Uterus (tissue), 4 donors: ENCODE measurements around the gene KCNQ5. TPM values are rescaled to one million over a fixed set of nuclear protein-coding genes. Genes with fewer than 3 reads are reported as not detected.

Experiments
- DNase-seq, 2 donors: peaks; one replicate each; pipeline ENCODE4 v3.0.0-alpha.2; 2019 to 2020
- H3K27ac ChIP-seq, 2 donors: fragments of 200-600 bp; sonication (generic); 1 replicate in 1 of 2; 2 replicates in 1 of 2; pipeline ENCODE4 v1.5.1; 2016 to 2018
- H3K27me3 ChIP-seq, 2 donors: fragments of 200-600 bp; sonication (generic); one replicate each; pipeline ENCODE4 v1.5.1; 2018 to 2019; ENCODE audit warnings: control low read depth in 1 of 2
- H3K36me3 ChIP-seq, 2 donors: fragments of 200-600 bp; sonication (generic); one replicate each; pipeline ENCODE4 v1.5.1; 2019; ENCODE audit warnings: control low read depth in 1 of 2
- H3K4me1 ChIP-seq, 2 donors: fragments of 200-600 bp; sonication (generic); one replicate each; pipeline ENCODE4 v1.5.1; 2018 to 2019; ENCODE audit warnings: control low read depth in 1 of 2
- H3K4me3 ChIP-seq, 2 donors: fragments of 200-600 bp; sonication (generic); 1 replicate in 1 of 2; 2 replicates in 1 of 2; pipeline ENCODE4 v1.5.1; 2018 to 2019; ENCODE audit warnings: mild to moderate bottlenecking in 1 of 2
- H3K9me3 ChIP-seq, 2 donors: fragments of 200-600 bp; sonication (generic); one replicate each; pipeline ENCODE4 v1.5.1; 2019; ENCODE audit warnings: control low read depth in 1 of 2
- CTCF ChIP-seq, 4 experiments: fragments of 200-600 bp in 2 of 4; fragments of 450-650 bp in 2 of 4; sonication (generic) in 2 of 4; IDR thresholded peaks; one replicate each; pipeline ENCODE4 v1.5.1; 2016 to 2019; ENCODE audit warnings: antibody characterized with exemption in 4 of 4, mild to moderate bottlenecking in 2 of 4, moderate library complexity in 1 of 4
- POLR2A ChIP-seq, 2 donors: fragments of 450-650 bp; IDR thresholded peaks; one replicate each; pipeline ENCODE4 v1.6.1; 2016; ENCODE audit warnings: antibody characterized with exemption in 2 of 2, mild to moderate bottlenecking in 1 of 2, moderate library complexity in 1 of 2
- intact Hi-C: fragments of 100-400 bp; cut with DNase I; formaldehyde crosslinking; loops from one replicate; pipeline ENCODE4 v1.15.1; 2023; ENCODE audit warnings: low total_unique reads
- total RNA-seq, 4 donors: library from RNA; depleted of rRNA in 3 of 4; stranded (reverse); fragments of >200 nt in 3 of 4; gene quantifications; one replicate each; pipeline versions ENCODE4 v1.1.0 to v1.2.4, GENCODE V29; 2014 to 2023
- donor health status: DM: yes; HTN: yes; CAD: no.

The KCNQ5 gene
- total RNA-seq, 4 donors from 2014 or later, result 0.34 to 2.4 TPM; not detected in 2

- TF ChIP-seq CTCF (IDR thresholded peaks at IDR 0.05), result no peak
- TF ChIP-seq POLR2A (IDR thresholded peaks at IDR 0.05), result no peak
- Histone ChIP-seq H3K9me3 (no peaks in the 10 kb centered on the region), H3K36me3 (no peaks in the 10 kb centered on the region), H3K4me3 (no peak overlapping the region), H3K27ac (no peak overlapping the region), H3K27me3 (no peaks in the 10 kb centered on the region), H3K4me1 (no peaks in the 10 kb centered on the region)
- no peak for DNase-seq
- intact Hi-C loops, result no loop called here
Measured at GRCh38 chr6:72826744-72827438, 205.0 kb downstream of the KCNQ5 start.

- Histone ChIP-seq H3K27me3 (no peaks in the 10 kb centered on the region), H3K9me3 (no peaks in the 10 kb centered on the region), H3K27ac (no peak overlapping the region), H3K36me3 (no peaks in the 10 kb centered on the region), H3K4me1 (no peaks in the 10 kb centered on the region), H3K4me3 (no peak overlapping the region)
- TF ChIP-seq POLR2A (IDR thresholded peaks at IDR 0.05) (no peak), CTCF (IDR thresholded peaks at IDR 0.05) (no peak)
- DNase-seq, result no peak
- intact Hi-C loops, result no loop called here
Measured at GRCh38 chr6:72828904-72829303, 207.0 kb downstream of the KCNQ5 start.

GRCh38 chr6:72832271-72832670 is 210.4 kb downstream of the KCNQ5 start:
- DNase-seq, result no peak
- Histone ChIP-seq H3K4me3 (no peak overlapping the region), H3K27ac (no peak overlapping the region), H3K36me3 (no peaks in the 10 kb centered on the region), H3K9me3 (no peaks in the 10 kb centered on the region), H3K27me3 (no peaks in the 10 kb centered on the region), H3K4me1 (no peaks in the 10 kb centered on the region)
- no peak for TF ChIP-seq POLR2A (IDR thresholded peaks at IDR 0.05)
- no peak for TF ChIP-seq CTCF (IDR thresholded peaks at IDR 0.05)
- intact Hi-C loops, result no loop called here

GRCh38 chr6:72835749-72836148 is 213.9 kb downstream of the KCNQ5 start:
- H3K4me3 ChIP-seq, result no peak overlapping the region
- no peak for DNase-seq
- H3K4me1 ChIP-seq, result no peaks in the 10 kb centered on the region
- intact Hi-C loops, result no loop called here
- no peak overlapping the region for H3K27ac ChIP-seq
- no peaks in the 10 kb centered on the region for H3K9me3 ChIP-seq
- H3K27me3 ChIP-seq, result no peaks in the 10 kb centered on the region
- TF ChIP-seq POLR2A (IDR thresholded peaks at IDR 0.05), result no peak
- TF ChIP-seq CTCF (IDR thresholded peaks at IDR 0.05), result no peak
- no peaks in the 10 kb centered on the region for H3K36me3 ChIP-seq

GRCh38 chr6:72836971-72837370 is 215.1 kb downstream of the KCNQ5 start:
- Histone ChIP-seq H3K4me1 (no peaks in the 10 kb centered on the region), H3K27me3 (no peaks in the 10 kb centered on the region), H3K36me3 (no peaks in the 10 kb centered on the region), H3K4me3 (no peak overlapping the region), H3K27ac (no peak overlapping the region), H3K9me3 (no peaks in the 10 kb centered on the region)
- TF ChIP-seq POLR2A (IDR thresholded peaks at IDR 0.05), result no peak
- intact Hi-C loops, result no loop called here
- DNase-seq, result no peak

- H3K27ac ChIP-seq, result no peak overlapping the region
Measured at GRCh38 chr6:72841195-72841594, 219.3 kb downstream of the KCNQ5 start.

More at GRCh38 chr6:72841195-72841594, 219.3 kb downstream of the KCNQ5 start:
- no peak for DNase-seq
- Histone ChIP-seq H3K9me3 (no peaks in the 10 kb centered on the region), H3K4me1 (no peaks in the 10 kb centered on the region), H3K27me3 (no peaks in the 10 kb centered on the region), H3K36me3 (no peaks in the 10 kb centered on the region), H3K4me3 (no peak overlapping the region)
- intact Hi-C loops, result no loop called here
- no peak for TF ChIP-seq CTCF (IDR thresholded peaks at IDR 0.05)
- no peak for TF ChIP-seq POLR2A (IDR thresholded peaks at IDR 0.05)
